Right atrium auricular region (tissue), 2 donors: ENCODE data around the gene IFNB1. TPM values are rescaled to one million over a fixed set of nuclear protein-coding genes. Genes with fewer than 3 reads are reported as not detected.
A peak's percentile ranks its signal among the peaks of the same experiment; 100 is the strongest.

Experiments used
- DNase-seq: peaks from one replicate; pipeline ENCODE4 v3.0.0-alpha.2; 2019; ENCODE audit warnings: low spot score
- H3K27ac ChIP-seq, 2 donors: fragments of 200-600 bp; sonication (generic); 1 replicate in 1 of 2; 2 replicates in 1 of 2; pipeline ENCODE4 v1.5.1; 2016 to 2019
- H3K27me3 ChIP-seq, 2 donors: fragments of 200-600 bp; sonication (generic); one replicate each; pipeline versions ENCODE4 v1.5.1 to v1.6.0; 2017 to 2019
- H3K36me3 ChIP-seq: fragments of 200-600 bp; sonication (generic); one replicate; pipeline ENCODE4 v1.5.1; 2016
- H3K4me1 ChIP-seq, 2 donors: fragments of 200-600 bp; sonication (generic); one replicate each; pipeline versions ENCODE4 v1.5.1 to v1.6.0; 2017 to 2019
- H3K4me3 ChIP-seq, 2 donors: fragments of 200-600 bp; sonication (generic); 1 replicate in 1 of 2; 2 replicates in 1 of 2; pipeline ENCODE4 v1.5.1; 2017 to 2019; ENCODE audit warnings: mild to moderate bottlenecking in 1 of 2, moderate library complexity in 1 of 2
- H3K9me3 ChIP-seq, 2 donors: fragments of 200-600 bp; sonication (generic); one replicate each; pipeline ENCODE4 v1.5.1; 2019
- total RNA-seq, 2 donors: library from RNA; depleted of rRNA; stranded (reverse); fragments of >200 nt; gene quantifications; one replicate each; pipeline ENCODE4 v1.1.0, GENCODE V29; 2016
- TF ChIP-seq, protein P1 (sequence below), 2 donors: fragments of 200-600 bp; sonication (generic); IDR thresholded peaks; one replicate each; pipeline ENCODE4 v1.5.1; 2019; ENCODE audit warnings: antibody characterized with exemption in 2 of 2

The IFNB1 gene
- total RNA-seq, 2 donors from 2014 or later: not detected

GRCh38 chr9:21110708-21111576 is 33.2 kb upstream of the IFNB1 start:
- H3K36me3 ChIP-seq: no peaks in the 10 kb centered on the region
- DNase-seq: no peak
- TF ChIP-seq, protein P1, sequence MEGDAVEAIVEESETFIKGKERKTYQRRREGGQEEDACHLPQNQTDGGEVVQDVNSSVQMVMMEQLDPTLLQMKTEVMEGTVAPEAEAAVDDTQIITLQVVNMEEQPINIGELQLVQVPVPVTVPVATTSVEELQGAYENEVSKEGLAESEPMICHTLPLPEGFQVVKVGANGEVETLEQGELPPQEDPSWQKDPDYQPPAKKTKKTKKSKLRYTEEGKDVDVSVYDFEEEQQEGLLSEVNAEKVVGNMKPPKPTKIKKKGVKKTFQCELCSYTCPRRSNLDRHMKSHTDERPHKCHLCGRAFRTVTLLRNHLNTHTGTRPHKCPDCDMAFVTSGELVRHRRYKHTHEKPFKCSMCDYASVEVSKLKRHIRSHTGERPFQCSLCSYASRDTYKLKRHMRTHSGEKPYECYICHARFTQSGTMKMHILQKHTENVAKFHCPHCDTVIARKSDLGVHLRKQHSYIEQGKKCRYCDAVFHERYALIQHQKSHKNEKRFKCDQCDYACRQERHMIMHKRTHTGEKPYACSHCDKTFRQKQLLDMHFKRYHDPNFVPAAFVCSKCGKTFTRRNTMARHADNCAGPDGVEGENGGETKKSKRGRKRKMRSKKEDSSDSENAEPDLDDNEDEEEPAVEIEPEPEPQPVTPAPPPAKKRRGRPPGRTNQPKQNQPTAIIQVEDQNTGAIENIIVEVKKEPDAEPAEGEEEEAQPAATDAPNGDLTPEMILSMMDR (IDR thresholded peaks at IDR 0.05): peak; percentile 47 to 83
- no peaks in the 10 kb centered on the region for H3K9me3 ChIP-seq
- H3K4me3 ChIP-seq: no peak overlapping the region
- H3K27me3 ChIP-seq: no peaks in the 10 kb centered on the region
- H3K27ac ChIP-seq: no peak overlapping the region
- no peaks in the 10 kb centered on the region for H3K4me1 ChIP-seq

DNA sequence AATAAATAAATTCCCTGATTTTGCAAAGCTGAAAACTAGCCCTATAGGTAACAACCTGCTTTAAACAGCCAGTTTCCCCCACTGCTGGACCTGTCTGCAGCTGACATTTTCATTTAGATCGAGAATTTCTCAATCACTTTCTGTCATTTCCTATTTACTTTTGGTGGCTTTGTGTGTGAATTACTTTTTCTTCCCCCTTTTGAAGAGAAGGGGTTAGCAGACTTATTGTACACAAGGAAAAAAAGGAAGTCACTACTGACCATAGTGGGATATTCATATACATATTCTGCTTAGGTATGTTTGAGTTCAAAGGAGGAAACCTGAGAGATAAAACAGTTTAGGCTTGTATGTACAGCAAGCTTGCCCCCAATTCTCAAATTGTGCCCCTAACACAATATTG is 27.0 kb upstream of the IFNB1 start:
- Histone ChIP-seq H3K4me1 (no peaks in the 10 kb centered on the region), H3K36me3 (no peaks in the 10 kb centered on the region), H3K4me3 (no peak overlapping the region), H3K27ac (no peak overlapping the region), H3K27me3 (no peaks in the 10 kb centered on the region), H3K9me3 (no peaks in the 10 kb centered on the region)
- DNase-seq: no peak
- TF ChIP-seq, protein P1 (IDR thresholded peaks at IDR 0.05): no peak

DNA sequence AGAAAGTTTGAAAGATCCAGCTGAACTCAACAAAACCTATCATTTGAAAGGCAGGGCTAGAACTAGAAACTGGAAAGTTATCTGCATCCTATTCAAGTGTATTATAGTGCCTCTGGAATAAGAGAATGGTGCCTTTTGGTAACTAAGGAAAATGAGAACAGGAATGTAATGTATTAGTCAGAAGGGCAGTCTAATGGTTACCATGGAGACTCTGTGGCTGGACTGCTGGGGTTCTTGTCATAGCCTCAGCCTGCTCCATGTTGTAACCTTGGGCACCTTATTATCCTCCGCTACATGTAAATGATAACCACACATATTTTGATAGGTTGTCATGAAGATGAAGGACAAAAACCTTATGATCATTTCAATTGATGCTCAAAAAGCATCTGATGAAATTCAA is 24.6 kb upstream of the IFNB1 start:
- Histone ChIP-seq H3K27ac (no peak overlapping the region), H3K9me3 (no peaks in the 10 kb centered on the region), H3K27me3 (no peaks in the 10 kb centered on the region), H3K4me1 (peaks cover 0 to 3% of the 10 kb centered on the region in 2 donors), H3K36me3 (no peaks in the 10 kb centered on the region), H3K4me3 (no peak overlapping the region)
- DNase-seq: no peak
- TF ChIP-seq, protein P1 (IDR thresholded peaks at IDR 0.05): no peak

- Histone ChIP-seq H3K27me3 (no peaks in the 10 kb centered on the region), H3K27ac (no peak overlapping the region), H3K36me3 (no peaks in the 10 kb centered on the region), H3K4me1 (peaks cover 0 to 20% of the 10 kb centered on the region in 2 donors), H3K4me3 (no peak overlapping the region), H3K9me3 (no peaks in the 10 kb centered on the region)
- TF ChIP-seq, protein P1 (IDR thresholded peaks at IDR 0.05): no peak
- no peak for DNase-seq
Measured at GRCh38 chr9:21097817-21098216, 20.1 kb upstream of the IFNB1 start.

- TF ChIP-seq, protein P1 (IDR thresholded peaks at IDR 0.05): no peak
- H3K27me3 ChIP-seq: no peaks in the 10 kb centered on the region
- H3K27ac ChIP-seq: peak overlapping the region; percentile 15 to 60
- DNase-seq: no peak
- no peaks in the 10 kb centered on the region for H3K9me3 ChIP-seq
- no peaks in the 10 kb centered on the region for H3K36me3 ChIP-seq
- H3K4me3 ChIP-seq: peak overlapping the region in 1 of 2 donors; percentile 36
- H3K4me1 ChIP-seq: peaks cover 0 to 20% of the 10 kb centered on the region in 2 donors
Measured at GRCh38 chr9:21096901-21097255, 19.1 kb upstream of the IFNB1 start.
